ENCODE data around the gene ABCB9.
"Not testable (repeated sequence)": the region's sequence is repeated elsewhere in the genome, so short reads cannot be mapped to it uniquely, and the experiment has no call there.

The ABCB9 gene

DNA sequence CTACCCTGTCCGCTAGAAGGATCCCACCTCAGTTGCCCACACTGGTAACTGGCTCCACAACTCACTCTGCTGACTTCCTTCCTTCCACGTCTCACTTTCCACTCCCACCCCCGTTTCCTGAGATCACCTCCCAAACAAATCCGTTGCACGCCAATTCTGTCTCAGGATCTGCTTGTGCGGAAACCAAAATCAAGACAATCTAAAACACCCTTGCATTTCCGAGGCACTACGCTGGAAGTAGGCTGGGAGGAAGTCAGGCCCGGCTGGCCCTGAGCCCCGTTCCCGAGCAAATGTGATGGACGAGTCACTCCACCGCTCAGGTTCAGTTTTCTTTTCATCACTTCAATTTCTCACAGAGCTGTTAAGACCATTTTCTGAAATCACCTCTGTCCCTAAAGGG is 23.1 kb downstream of the ABCB9 start:
- CTCF ChIA-PET = interaction anchor here (17.1 kb wide), 1 partner anchor 79 kb away, joined by 449 read pairs; no protein-coding TSS in a partner anchor
- POLR2A ChIA-PET = no interaction called here
- DNase-seq (ENCODE audit: low read depth, low spot score) = no peak

DNA sequence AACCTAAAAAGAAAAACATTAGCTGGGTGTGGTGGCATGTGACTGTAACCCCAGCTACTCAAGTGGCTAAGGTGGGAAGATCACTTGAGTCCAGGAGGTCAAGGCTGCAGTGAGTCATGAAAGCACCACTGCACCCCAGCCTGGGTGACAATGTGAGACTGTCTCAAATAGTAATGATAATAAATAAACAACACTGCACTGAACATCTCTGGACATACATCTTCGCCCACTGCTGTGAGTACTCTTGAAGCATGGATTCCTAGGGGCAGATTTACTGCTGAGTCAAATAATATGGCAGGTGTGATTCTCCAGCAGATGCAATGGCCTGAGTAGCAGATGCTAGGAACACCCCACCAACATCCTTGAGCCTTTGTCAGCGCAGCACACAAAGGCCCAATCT is 23.6 kb downstream of the ABCB9 start:
- TF ChIP-seq, protein P1, sequence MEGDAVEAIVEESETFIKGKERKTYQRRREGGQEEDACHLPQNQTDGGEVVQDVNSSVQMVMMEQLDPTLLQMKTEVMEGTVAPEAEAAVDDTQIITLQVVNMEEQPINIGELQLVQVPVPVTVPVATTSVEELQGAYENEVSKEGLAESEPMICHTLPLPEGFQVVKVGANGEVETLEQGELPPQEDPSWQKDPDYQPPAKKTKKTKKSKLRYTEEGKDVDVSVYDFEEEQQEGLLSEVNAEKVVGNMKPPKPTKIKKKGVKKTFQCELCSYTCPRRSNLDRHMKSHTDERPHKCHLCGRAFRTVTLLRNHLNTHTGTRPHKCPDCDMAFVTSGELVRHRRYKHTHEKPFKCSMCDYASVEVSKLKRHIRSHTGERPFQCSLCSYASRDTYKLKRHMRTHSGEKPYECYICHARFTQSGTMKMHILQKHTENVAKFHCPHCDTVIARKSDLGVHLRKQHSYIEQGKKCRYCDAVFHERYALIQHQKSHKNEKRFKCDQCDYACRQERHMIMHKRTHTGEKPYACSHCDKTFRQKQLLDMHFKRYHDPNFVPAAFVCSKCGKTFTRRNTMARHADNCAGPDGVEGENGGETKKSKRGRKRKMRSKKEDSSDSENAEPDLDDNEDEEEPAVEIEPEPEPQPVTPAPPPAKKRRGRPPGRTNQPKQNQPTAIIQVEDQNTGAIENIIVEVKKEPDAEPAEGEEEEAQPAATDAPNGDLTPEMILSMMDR (IDR thresholded peaks at IDR 0.05; ENCODE audit: insufficient read depth, low read length, missing control alignments) = no peak
- CTCF ChIA-PET = interaction anchor here (0.9 to 17.1 kb wide), 2 partner anchors 10 to 78 kb away, joined by 3 to 449 read pairs; no protein-coding TSS in a partner anchor
- no peak for DNase-seq (ENCODE audit: low read depth, low spot score)
- H3K4me3 ChIP-seq (ENCODE audit: low read depth, low read length) = no peak overlapping the region
- POLR2A ChIA-PET = no interaction called here

More for the DNA sequence above, 23.1 kb downstream of the ABCB9 start:
- TF ChIP-seq, protein P1 (IDR thresholded peaks at IDR 0.05; ENCODE audit: insufficient read depth, low read length, missing control alignments) = no peak
- no peak overlapping the region for H3K4me3 ChIP-seq (ENCODE audit: low read depth, low read length)

DNA sequence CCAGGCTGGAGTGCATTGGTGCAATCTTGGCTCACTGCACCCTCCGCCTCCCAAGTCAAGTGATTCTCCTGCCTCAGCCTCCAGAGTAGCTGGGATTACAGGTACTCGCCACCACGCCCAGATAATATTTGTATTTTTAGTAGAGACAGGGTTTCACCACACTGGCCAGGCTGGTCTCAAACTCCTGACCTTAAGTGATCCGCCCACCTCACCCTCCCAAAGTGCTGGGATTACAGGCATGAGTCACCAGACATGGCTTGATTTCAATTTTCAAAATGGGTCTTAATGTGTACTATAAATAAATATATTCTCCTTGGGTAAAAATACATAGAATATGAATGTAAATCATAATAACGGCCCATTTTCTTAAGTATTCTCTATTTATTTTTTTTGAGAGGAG is 24.9 kb downstream of the ABCB9 start:
- CTCF ChIA-PET, POLR2A ChIA-PET: not testable (repeated sequence)

DNA sequence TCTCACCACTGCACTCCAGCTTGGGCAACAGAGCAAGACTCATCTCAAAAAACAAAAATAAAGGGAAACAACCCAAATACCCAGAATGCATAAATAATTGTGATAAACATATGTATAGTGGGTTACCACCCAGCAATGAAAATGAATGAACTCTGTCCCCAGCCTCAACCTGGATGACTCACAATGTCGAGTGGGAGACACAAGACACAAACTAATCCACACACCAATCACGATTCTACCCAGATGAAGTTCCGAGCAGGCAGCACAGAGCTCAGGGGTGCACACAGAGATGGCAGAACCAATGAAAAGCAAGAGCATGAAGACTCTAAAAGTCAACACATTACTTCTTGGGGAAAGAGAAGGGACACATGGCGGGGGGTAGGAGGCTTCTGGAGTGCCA is 27.1 kb downstream of the ABCB9 start:
- TF ChIP-seq, protein P1 (IDR thresholded peaks at IDR 0.05; ENCODE audit: insufficient read depth, low read length, missing control alignments) = no peak
- DNase-seq (ENCODE audit: low read depth, low spot score) = no peak
- CTCF ChIA-PET = interaction anchor here (1.0 to 1.5 kb wide), 2 partner anchors 8 to 86 kb away, joined by 3 read pairs; no protein-coding TSS in a partner anchor
- H3K4me3 ChIP-seq (ENCODE audit: low read depth, low read length) = no peak overlapping the region
- POLR2A ChIA-PET = no interaction called here

More for the DNA sequence above, 24.9 kb downstream of the ABCB9 start:
- not testable (repeated sequence) for DNase-seq (ENCODE audit: low read depth, low spot score); H3K4me3 ChIP-seq (ENCODE audit: low read depth, low read length)

DNA sequence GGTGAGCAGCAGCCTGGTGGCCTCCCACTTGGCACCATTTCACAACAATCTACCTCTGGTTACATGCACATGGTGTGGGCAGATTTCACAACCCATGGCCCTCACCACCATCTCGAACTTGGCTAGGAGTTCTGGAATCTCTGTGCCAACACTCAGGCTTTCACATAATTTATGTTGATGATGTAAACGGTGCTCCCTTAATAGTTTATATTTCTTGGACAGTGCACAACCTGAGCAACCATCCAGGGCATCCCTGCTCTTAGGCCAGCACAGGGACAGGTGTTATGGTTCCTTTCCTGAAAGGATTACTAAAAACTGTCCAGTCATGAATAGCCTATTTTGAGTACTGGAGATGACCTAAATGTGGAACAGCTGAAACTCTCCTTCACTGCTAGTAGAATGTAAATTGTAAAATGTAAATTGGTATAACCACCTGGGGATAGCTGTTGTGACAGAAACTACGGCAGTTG is 28.6 kb downstream of the ABCB9 start:
- CTCF ChIA-PET = interaction anchor here (0.9 to 1.5 kb wide), 3 partner anchors 9 to 144 kb away, joined by 3 to 4 read pairs (median 3); no protein-coding TSS in a partner anchor
- TF ChIP-seq, protein P1 (IDR thresholded peaks at IDR 0.05; ENCODE audit: insufficient read depth, low read length, missing control alignments) = no peak
- H3K4me3 ChIP-seq (ENCODE audit: low read depth, low read length) = no peak overlapping the region
- no peak for DNase-seq (ENCODE audit: low read depth, low spot score)
- POLR2A ChIA-PET = no interaction called here

DNA sequence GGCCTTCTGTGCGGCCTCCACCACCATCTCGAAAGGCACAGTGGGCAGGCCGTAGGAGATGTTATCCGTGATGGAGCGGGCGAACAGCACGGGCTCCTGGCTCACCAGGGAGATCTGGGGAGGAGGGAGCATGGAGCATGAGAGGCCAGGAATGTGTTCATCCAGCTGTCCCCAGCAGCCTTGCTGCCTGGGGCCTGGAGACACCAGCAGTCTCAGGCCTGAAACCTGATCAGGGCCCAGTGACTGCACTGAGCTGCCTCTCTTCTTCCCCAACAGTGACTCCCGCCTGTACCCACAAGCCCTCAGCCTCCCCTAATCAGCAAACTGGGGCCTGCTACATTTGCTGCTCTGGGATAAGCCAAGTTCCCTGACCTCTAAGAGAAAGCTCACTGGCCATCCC is 30.9 kb downstream of the ABCB9 start:
- TF ChIP-seq, protein P1 (IDR thresholded peaks at IDR 0.05; ENCODE audit: insufficient read depth, low read length, missing control alignments) = no peak

DNA sequence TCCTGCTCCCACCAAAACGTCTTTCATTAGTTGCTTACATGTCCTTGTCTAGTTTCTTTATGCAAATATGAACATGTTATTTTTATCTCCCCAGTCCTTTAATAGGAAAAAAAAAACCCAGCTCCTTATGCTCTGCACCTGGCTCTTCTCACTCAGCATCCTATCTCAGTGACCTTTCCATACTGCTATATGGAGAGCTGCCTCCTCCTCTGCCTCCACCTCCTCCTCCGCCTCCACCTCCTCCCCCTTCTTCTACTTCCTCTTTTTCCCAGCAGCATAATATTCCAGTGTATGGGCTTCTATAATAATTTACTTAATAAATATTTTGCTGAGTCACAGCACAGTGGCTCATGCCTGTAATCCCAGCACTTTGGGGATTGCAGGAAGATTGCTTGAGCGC is 31.5 kb downstream of the ABCB9 start:
- ChIA-PET POLR2A (no interaction called here), CTCF (no interaction called here)
- TF ChIP-seq, protein P1 (IDR thresholded peaks at IDR 0.05; ENCODE audit: insufficient read depth, low read length, missing control alignments) = no peak
- DNase-seq (ENCODE audit: low read depth, low spot score) = no peak
- H3K4me3 ChIP-seq (ENCODE audit: low read depth, low read length) = no peak overlapping the region

More for the DNA sequence above, 30.9 kb downstream of the ABCB9 start:
- no peak overlapping the region for H3K4me3 ChIP-seq (ENCODE audit: low read depth, low read length)
- ChIA-PET CTCF (interaction anchor here (1.3 to 1.5 kb wide), 3 partner anchors 10 to 303 kb away, joined by 3 to 4 read pairs (median 4); no protein-coding TSS in a partner anchor), POLR2A (no interaction called here)
- DNase-seq (ENCODE audit: low read depth, low spot score) = no peak

Measured in AG04449 (cell line).